Heart left ventricle (tissue), 16 donors: ENCODE measurements around the gene ZACN. TPM values are rescaled to one million over a fixed set of nuclear protein-coding genes. Genes with fewer than 3 reads are reported as not detected.
A peak's percentile ranks its signal among the peaks of the same experiment; 100 is the strongest.
"Not testable (repeated sequence)": the region's sequence is repeated elsewhere in the genome, so short reads cannot be mapped to it uniquely, and the experiment has no call there.

Experiments
- ATAC-seq, 4 donors: fragments of 200-7000 bp; cut with Tn5 transposase; one replicate each; pipeline ENCODE4 v1.9.1; 2020 to 2022; ENCODE audit warnings: moderate library complexity in 4 of 4, mild to moderate bottlenecking in 3 of 4, moderate number of reproducible peaks in 1 of 4
- DNase-seq, 5 donors: peaks; one replicate each; pipeline ENCODE4 v3.0.0-alpha.2; 2020
- H3K27ac ChIP-seq, 12 donors: fragments of 200-600 bp; sonication (generic) in 4 of 12; one replicate each; pipeline versions ENCODE4 v1.5.0 to v1.8.0; 2016 to 2022; ENCODE audit warnings: mild to moderate bottlenecking in 2 of 12
- H3K27me3 ChIP-seq, 9 donors: fragments of 200-600 bp; sonication (generic) in 2 of 9; one replicate each; pipeline versions ENCODE4 v1.5.1 to v1.8.0; 2016 to 2022; ENCODE audit warnings: mild to moderate bottlenecking in 3 of 9
- H3K36me3 ChIP-seq, 9 donors: fragments of 200-600 bp; sonication (generic) in 2 of 9; one replicate each; pipeline versions ENCODE4 v1.5.0 to v1.8.0; 2018 to 2022; ENCODE audit warnings: mild to moderate bottlenecking in 2 of 9
- H3K4me1 ChIP-seq, 12 donors: fragments of 200-600 bp; sonication (generic) in 4 of 12; one replicate each; pipeline versions ENCODE4 v1.5.0 to v1.8.0; 2016 to 2022; ENCODE audit warnings: mild to moderate bottlenecking in 3 of 12
- H3K4me3 ChIP-seq, 12 donors: fragments of 200-600 bp; sonication (generic) in 4 of 12; one replicate each; pipeline versions ENCODE4 v1.5.0 to v1.8.0; 2017 to 2022; ENCODE audit warnings: mild to moderate bottlenecking in 9 of 12, moderate library complexity in 4 of 12
- H3K9me3 ChIP-seq, 12 donors: fragments of 200-600 bp; sonication (generic) in 4 of 12; one replicate each; pipeline versions ENCODE4 v1.5.0 to v1.8.0; 2016 to 2022; ENCODE audit warnings: mild to moderate bottlenecking in 1 of 12
- POLR2A ChIP-seq, 2 donors: fragments of 450-650 bp; IDR thresholded peaks; one replicate each; pipeline ENCODE4 v1.6.1; 2017; ENCODE audit warnings: antibody characterized with exemption in 2 of 2, mild to moderate bottlenecking in 2 of 2, moderate library complexity in 2 of 2
- WGBS, 4 donors: extraction: QIAGEN DNeasy Blood & Tissue Kit in 2 of 4; methylation state at CpG; one replicate each; pipeline versions ENCODE4 v1.1.5 to v1.1.7; 2013 to 2018; 5-methylcytosine and 5-hydroxymethylcytosine counted together
- intact Hi-C, 10 donors: fragments of 100-400 bp; cut with DNase I; formaldehyde crosslinking; loops; one replicate each; pipeline versions ENCODE4 v1.11.1 to v1.14.2; 2022
- polyA plus RNA-seq, 2 donors: library from polyadenylated mRNA; stranded (reverse); fragments of 200-250 nt; gene quantifications; one replicate each; pipeline ENCODE4 v1.2.3, GENCODE V29; 2013
- total RNA-seq, 9 donors: library from RNA; depleted of rRNA in 2 of 9; stranded (reverse); fragments of >200 nt in 2 of 9; fragmentation: NEBNext Ultra II Directional in 3 of 9; extraction: Animal tissue kit (Norgen Biotek cat#: 25700) in 3 of 9; gene quantifications; one replicate each; pipeline versions ENCODE4 v1.1.0 to v1.2.4, GENCODE V29; 2016 to 2023
- TF ChIP-seq, protein P1 (sequence below), 12 donors: fragments of 200-600 bp; sonication (generic) in 4 of 12; IDR thresholded peaks; one replicate each; pipeline versions ENCODE4 v1.5.0 to v1.8.0; 2018 to 2022; ENCODE audit warnings: antibody characterized with exemption in 12 of 12, mild to moderate bottlenecking in 5 of 12
- donor health status: ischemic (EF 13 %, LVEDD 7.1; RV severe dilation, severe dysfunction).
- donor health status: healthy with polysubstance abuse.
- donor health status: DM: no; HTN: yes; CAD: no.
- donor health status: DM: no; HTN: no; CAD: no.
- donor health status: ischemic (EF 25% LVEDD 6.9; RV normal size, moderate dysfunction).
- donor health status: ischemic (EF 25% LVEDD 5.7; RV mildly dilated, moderate dysfunction).
- donor health status: healthy.
- donor health status: DM: yes; HTN: yes; CAD: no.
- donor health status: ischemic (EF 35%, LVEDD 5.7; RV mildly dilated, moderate dysfunction).
- donor health status: nonischemic (EF 11% LVEDD 7.7; RV severe dilation, severe dysfunction).
- donor health status: DM: yes; HTN: yes; CAD: no.
- donor health status: PGD.
- donor health status: ischemic (EF 29% LVEDD 5.4; RV normal size, mild dysfunction).
- donor health status: nonischemic (EF 23%, LVEDD 6.1; RV moderate dilation, normal function).

Gene ZACN
- total and polyA plus RNA-seq, 11 donors: 0.13 to 1.5 (median 0.51) TPM; not detected in 8

DNA sequence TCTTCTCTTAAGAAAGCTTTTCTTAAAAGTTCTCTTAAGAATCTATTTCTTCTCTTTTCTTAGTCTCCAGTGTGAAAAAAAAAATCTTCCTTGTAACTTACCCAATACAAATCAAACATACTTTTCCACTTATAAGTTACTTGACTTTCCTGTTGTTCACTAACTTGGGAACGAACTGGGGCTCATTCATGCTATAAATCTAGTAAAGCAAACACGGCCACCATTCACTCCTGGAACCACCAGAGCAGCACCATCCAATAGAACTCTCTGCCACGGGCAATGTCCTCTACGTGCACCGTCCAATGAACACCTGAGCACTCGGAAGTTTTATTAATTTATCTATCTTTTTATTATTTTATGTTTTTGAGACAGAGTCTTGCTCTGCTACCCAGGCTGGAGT lies 27.4 kb upstream of the ZACN start:
- H3K27ac ChIP-seq: peak overlapping the region in 1 of 12 donors; percentile 21
- H3K4me1 ChIP-seq: peaks cover 0 to 6% (median 0%) of the 10 kb centered on the region in 12 donors
- no peaks in the 10 kb centered on the region for H3K27me3 ChIP-seq
- intact Hi-C loops: no loop called here
- H3K4me3 ChIP-seq: no peak overlapping the region
- peaks cover 0 to 100% (median 98%) of the 10 kb centered on the region in 9 donors for H3K36me3 ChIP-seq
- no peak for DNase-seq
- ATAC-seq: no peak
- WGBS, 4 donors: 91 to 94% (median 94%) methylated on average over 6 of the region's 6 CpGs
- TF ChIP-seq, protein P1, sequence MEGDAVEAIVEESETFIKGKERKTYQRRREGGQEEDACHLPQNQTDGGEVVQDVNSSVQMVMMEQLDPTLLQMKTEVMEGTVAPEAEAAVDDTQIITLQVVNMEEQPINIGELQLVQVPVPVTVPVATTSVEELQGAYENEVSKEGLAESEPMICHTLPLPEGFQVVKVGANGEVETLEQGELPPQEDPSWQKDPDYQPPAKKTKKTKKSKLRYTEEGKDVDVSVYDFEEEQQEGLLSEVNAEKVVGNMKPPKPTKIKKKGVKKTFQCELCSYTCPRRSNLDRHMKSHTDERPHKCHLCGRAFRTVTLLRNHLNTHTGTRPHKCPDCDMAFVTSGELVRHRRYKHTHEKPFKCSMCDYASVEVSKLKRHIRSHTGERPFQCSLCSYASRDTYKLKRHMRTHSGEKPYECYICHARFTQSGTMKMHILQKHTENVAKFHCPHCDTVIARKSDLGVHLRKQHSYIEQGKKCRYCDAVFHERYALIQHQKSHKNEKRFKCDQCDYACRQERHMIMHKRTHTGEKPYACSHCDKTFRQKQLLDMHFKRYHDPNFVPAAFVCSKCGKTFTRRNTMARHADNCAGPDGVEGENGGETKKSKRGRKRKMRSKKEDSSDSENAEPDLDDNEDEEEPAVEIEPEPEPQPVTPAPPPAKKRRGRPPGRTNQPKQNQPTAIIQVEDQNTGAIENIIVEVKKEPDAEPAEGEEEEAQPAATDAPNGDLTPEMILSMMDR (IDR thresholded peaks at IDR 0.05): no peak
- no peak for TF ChIP-seq POLR2A (IDR thresholded peaks at IDR 0.05)
- no peaks in the 10 kb centered on the region for H3K9me3 ChIP-seq

DNA sequence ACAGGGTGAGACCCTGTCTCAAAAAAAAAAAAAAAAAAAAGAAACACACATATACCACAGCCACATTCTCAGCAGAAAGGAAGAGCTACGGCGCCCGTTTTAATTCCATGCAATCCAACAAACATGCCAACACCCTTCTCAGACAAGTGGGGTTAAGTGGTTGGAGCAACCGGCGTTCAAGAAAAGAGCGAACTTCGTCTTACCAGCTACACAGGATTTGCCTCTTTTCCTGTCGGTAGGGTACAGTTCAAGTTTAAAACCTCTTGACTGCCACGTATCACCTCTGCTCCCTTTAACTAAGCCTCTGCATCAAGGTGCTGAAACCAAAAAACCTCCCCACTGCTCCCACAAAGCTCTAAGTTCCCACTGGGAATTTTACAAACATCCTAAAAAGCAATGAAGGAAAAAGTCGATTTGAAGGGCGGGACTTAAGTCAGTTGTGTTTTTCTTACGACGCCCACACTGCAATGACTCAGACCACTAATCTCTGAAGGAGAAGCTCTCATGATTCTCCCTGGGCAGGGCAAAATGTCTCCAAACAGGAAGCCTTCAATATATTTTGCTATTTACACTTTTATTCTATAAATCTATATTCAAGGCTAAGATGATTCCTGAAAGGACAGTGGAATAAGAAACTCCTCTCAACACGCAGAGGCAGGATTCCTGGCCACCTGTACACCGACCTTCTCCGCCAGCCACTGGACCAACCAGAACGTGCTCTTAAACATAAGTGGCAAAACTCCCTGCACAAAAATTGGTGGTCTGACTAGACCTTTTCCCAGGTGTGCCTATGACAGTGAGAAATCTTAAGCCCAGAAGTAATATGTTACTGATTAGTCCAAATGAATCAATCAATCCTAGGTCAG lies 25.5 kb upstream of the ZACN start:
- Histone ChIP-seq H3K27me3 (no peaks in the 10 kb centered on the region), H3K4me3 (no peak overlapping the region), H3K9me3 (no peaks in the 10 kb centered on the region), H3K27ac (no peak overlapping the region), H3K4me1 (peaks cover 0 to 2% (median 0%) of the 10 kb centered on the region in 12 donors), H3K36me3 (peaks cover 0 to 100% (median 98%) of the 10 kb centered on the region in 9 donors)
- DNase-seq (no peak), ATAC-seq (peak in 2 of 4 donors; percentile 46 to 63)
- intact Hi-C loops: no loop called here
- no peak for TF ChIP-seq POLR2A (IDR thresholded peaks at IDR 0.05)
- TF ChIP-seq, protein P1 (IDR thresholded peaks at IDR 0.05): no peak
- WGBS, 4 donors: 73 to 83% (median 78%) methylated on average over 17 of the region's 17 CpGs

DNA sequence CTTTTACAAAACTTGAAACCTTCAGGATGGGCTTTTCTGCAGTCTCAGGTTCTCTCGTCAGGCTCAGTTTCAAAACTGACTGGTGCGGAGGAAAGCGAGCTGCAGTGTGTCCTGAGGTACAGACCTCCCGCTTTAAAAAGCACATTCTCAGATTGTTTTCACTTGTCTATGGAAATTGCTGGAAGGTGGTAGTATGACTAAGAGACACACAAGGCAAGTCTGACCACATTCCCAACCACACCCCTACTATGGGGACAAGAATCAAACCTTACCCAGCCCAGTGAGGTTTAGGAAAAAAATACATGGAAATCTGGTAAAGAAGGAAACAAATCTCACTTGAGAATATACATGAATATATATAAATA lies 24.9 kb upstream of the ZACN start:
- H3K27ac ChIP-seq: no peak overlapping the region
- H3K27me3 ChIP-seq: no peaks in the 10 kb centered on the region
- H3K9me3 ChIP-seq: no peaks in the 10 kb centered on the region
- no peaks in the 10 kb centered on the region for H3K4me1 ChIP-seq
- no peak for ATAC-seq
- no peak for DNase-seq
- H3K4me3 ChIP-seq: no peak overlapping the region
- no peak for TF ChIP-seq POLR2A (IDR thresholded peaks at IDR 0.05)
- TF ChIP-seq, protein P1 (IDR thresholded peaks at IDR 0.05): no peak
- H3K36me3 ChIP-seq: peaks cover 0 to 100% (median 98%) of the 10 kb centered on the region in 9 donors
- intact Hi-C loops: no loop called here
- 90 to 98% (median 94%) methylated on average over 4 of the region's 4 CpGs for WGBS, 4 donors

DNA sequence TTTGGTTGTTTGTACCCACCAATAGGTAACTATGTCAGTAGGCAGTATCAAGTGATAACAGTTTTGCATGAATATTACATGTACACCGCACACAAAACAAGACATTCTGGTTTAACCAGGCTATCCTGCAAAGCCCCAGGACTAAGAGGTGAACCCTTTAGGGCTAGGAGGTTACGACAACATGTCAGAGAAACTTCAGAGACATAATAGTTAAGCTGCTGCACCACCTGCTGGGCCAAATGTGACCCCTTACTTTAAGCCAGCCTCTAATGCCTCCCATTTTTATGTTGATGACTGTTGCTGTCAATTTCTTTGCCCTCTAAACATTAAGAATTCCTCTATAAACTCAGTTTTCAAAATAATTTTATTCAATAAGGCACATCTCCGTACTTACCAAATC lies 22.1 kb upstream of the ZACN start:
- H3K4me1 ChIP-seq: no peaks in the 10 kb centered on the region
- ATAC-seq (no peak), DNase-seq (no peak)
- intact Hi-C loops: no loop called here
- peaks cover 0 to 100% (median 100%) of the 10 kb centered on the region in 9 donors for H3K36me3 ChIP-seq
- no peaks in the 10 kb centered on the region for H3K9me3 ChIP-seq
- no peak for TF ChIP-seq POLR2A (IDR thresholded peaks at IDR 0.05)
- TF ChIP-seq, protein P1 (IDR thresholded peaks at IDR 0.05): no peak
- no peak overlapping the region for H3K27ac ChIP-seq
- no peak overlapping the region for H3K4me3 ChIP-seq
- 92 to 98% (median 95%) methylated on average over 3 of the region's 3 CpGs for WGBS, 4 donors
- H3K27me3 ChIP-seq: no peaks in the 10 kb centered on the region

DNA sequence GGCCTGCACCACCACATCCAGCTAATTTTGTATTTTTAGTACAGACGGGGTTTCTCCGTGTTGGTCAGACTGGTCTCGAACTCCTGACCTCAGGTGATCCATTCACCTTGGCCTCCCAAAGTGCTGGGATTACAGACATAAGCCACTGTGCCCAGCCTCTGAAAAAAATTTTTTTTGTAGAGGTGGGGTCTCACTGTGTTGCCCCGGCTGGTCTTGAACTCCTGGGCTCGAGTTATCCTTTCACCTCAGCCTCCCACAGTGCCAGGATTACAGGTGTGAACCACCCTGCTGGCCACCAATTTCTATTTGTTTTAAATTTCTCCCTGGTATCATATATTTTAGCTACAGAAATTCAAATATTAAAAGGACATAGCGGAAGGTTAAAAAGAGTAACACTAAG lies 20.7 kb upstream of the ZACN start:
- 87 to 96% (median 91%) methylated on average over 6 of the region's 6 CpGs for WGBS, 4 donors
- ATAC-seq: not testable (repeated sequence)

More for the DNA sequence above, 20.7 kb upstream of the ZACN start:
- H3K27me3 ChIP-seq, H3K4me3 ChIP-seq, H3K4me1 ChIP-seq, DNase-seq, H3K9me3 ChIP-seq, H3K27ac ChIP-seq, intact Hi-C loops: not testable (repeated sequence)
- peaks cover 2 to 98% (median 96%) of the 10 kb centered on the region in 9 donors for H3K36me3 ChIP-seq
